Stomach (tissue), 4 donors: ENCODE results near the gene POLR2F.

ENCODE experiments used
- CTCF ChIP-seq, 7 experiments: fragments of 450-650 bp in 4 of 7; fragments of 200-600 bp in 3 of 7; sonication (generic) in 3 of 7; IDR thresholded peaks; one replicate each; pipeline ENCODE4 v1.5.1; 2016 to 2019; ENCODE audit warnings: antibody characterized with exemption in 7 of 7, control low read depth in 2 of 7, mild to moderate bottlenecking in 1 of 7
- POLR2A ChIP-seq, 4 donors: fragments of 450-650 bp; IDR thresholded peaks; one replicate each; pipeline ENCODE4 v1.6.1; 2016; ENCODE audit warnings: antibody characterized with exemption in 4 of 4, control low read depth in 2 of 4, mild to moderate bottlenecking in 1 of 4, moderate library complexity in 1 of 4
- POLR2AphosphoS5 ChIP-seq, 3 donors: sonication (generic); formaldehyde crosslinking; IDR thresholded peaks; one replicate each; pipeline ENCODE4 v1.6.1; 2016; ENCODE audit warnings: antibody characterized with exemption in 3 of 3

DNA sequence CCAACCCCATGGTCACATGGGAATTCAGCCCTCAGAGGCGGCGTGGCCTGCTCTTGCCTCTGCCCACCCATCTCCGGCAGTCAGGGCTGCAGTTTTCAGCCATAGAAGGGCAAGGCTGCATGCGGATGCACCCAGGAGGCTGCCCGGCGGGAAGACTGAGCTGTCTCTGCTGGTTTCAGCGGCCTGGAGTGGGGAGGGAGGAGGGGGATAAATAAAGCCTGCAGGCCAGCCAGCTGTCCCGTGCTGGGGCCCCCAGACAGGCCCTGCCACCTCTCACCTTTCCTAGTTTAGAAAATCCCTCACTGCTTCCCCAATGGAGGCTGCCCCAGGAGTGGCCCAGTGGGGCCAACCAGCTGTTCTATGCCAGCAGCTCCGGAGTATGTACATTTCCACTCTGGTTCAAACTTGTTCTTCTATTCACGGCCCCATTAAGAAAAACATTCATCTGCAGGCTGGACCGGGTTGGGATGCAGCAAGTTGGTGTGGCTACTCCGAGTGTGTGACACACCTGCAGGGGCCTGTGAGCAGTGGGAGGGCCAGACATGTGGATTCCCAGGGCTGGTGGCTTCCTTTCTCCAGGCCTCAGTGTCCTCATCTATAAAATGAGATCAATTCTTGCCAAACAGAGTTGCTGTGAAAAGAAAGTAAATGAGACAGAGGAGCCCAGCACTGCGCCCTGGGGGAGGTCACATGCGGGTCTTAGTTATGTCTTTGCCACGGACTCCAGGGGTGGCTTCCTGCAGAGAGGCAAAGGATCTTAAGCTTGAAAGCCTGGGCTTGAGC, 42.4 kb upstream of the POLR2F start:
- TF ChIP-seq CTCF (IDR thresholded peaks at IDR 0.05), result no peak
- no peak for TF ChIP-seq POLR2AphosphoS5 (IDR thresholded peaks at IDR 0.05)
- TF ChIP-seq POLR2A (IDR thresholded peaks at IDR 0.05), result no peak
